Muscle layer of colon (tissue), 2 donors: ENCODE data around the gene WNT7B.

Experiments
- H3K27ac ChIP-seq: one replicate; pipeline ENCODE4 v1.7.0; 2013; ENCODE audit warnings: low read depth, mild to moderate bottlenecking, low read length, moderate library complexity
- H3K27me3 ChIP-seq, 2 donors: one replicate each; pipeline ENCODE4 v1.7.0; 2013; ENCODE audit warnings: low read length in 2 of 2, mild to moderate bottlenecking in 2 of 2; ENCODE audit not compliant: insufficient read depth in 2 of 2, control insufficient read depth in 1 of 2
- H3K36me3 ChIP-seq: one replicate; pipeline ENCODE4 v1.7.0; 2013; ENCODE audit warnings: mild to moderate bottlenecking, low read length; ENCODE audit not compliant: insufficient read depth
- H3K4me1 ChIP-seq: one replicate; pipeline ENCODE4 v1.7.0; 2013; ENCODE audit warnings: mild to moderate bottlenecking, low read length; ENCODE audit not compliant: insufficient read depth
- H3K4me3 ChIP-seq, 2 donors: one replicate each; pipeline ENCODE4 v1.7.0; 2013; ENCODE audit warnings: low read length in 2 of 2, low read depth in 1 of 2, mild to moderate bottlenecking in 1 of 2, moderate library complexity in 1 of 2
- H3K9ac ChIP-seq: one replicate; pipeline ENCODE4 v1.7.0; 2013; ENCODE audit warnings: low read length
- H3K9me3 ChIP-seq: one replicate; pipeline ENCODE4 v1.7.0; 2013; ENCODE audit warnings: mild to moderate bottlenecking, low read length
- donor health status: abdominal sarcoma.
- donor health status: Adenocarcinoma of cecum.

WNT7B gene

GRCh38 chr22:45907378-45907777 lies 69.6 kb downstream of the WNT7B start:
- Histone ChIP-seq H3K4me1 (no peaks in the 10 kb centered on the region), H3K27me3 (peaks cover 0 to 18% of the 10 kb centered on the region in 2 donors)

GRCh38 chr22:45906946-45907345 lies 70.0 kb downstream of the WNT7B start:
- Histone ChIP-seq H3K36me3 (no peaks in the 10 kb centered on the region), H3K9ac (no peak overlapping the region), H3K27ac (no peak overlapping the region), H3K27me3 (peaks cover 0 to 18% of the 10 kb centered on the region in 2 donors), H3K9me3 (no peaks in the 10 kb centered on the region), H3K4me1 (no peaks in the 10 kb centered on the region), H3K4me3 (no peak overlapping the region)

More at GRCh38 chr22:45907378-45907777, 69.6 kb downstream of the WNT7B start:
- H3K36me3 ChIP-seq = no peaks in the 10 kb centered on the region
- no peak overlapping the region for H3K4me3 ChIP-seq
- no peak overlapping the region for H3K9ac ChIP-seq
- no peaks in the 10 kb centered on the region for H3K9me3 ChIP-seq
- H3K27ac ChIP-seq = no peak overlapping the region

GRCh38 chr22:45905924-45906865 lies 70.8 kb downstream of the WNT7B start:
- no peak overlapping the region for H3K4me3 ChIP-seq
- H3K4me1 ChIP-seq = no peaks in the 10 kb centered on the region
- H3K9me3 ChIP-seq = no peaks in the 10 kb centered on the region
- no peak overlapping the region for H3K27ac ChIP-seq
- H3K27me3 ChIP-seq = peaks cover 0 to 18% of the 10 kb centered on the region in 2 donors
- no peak overlapping the region for H3K9ac ChIP-seq
- H3K36me3 ChIP-seq = no peaks in the 10 kb centered on the region

DNA sequence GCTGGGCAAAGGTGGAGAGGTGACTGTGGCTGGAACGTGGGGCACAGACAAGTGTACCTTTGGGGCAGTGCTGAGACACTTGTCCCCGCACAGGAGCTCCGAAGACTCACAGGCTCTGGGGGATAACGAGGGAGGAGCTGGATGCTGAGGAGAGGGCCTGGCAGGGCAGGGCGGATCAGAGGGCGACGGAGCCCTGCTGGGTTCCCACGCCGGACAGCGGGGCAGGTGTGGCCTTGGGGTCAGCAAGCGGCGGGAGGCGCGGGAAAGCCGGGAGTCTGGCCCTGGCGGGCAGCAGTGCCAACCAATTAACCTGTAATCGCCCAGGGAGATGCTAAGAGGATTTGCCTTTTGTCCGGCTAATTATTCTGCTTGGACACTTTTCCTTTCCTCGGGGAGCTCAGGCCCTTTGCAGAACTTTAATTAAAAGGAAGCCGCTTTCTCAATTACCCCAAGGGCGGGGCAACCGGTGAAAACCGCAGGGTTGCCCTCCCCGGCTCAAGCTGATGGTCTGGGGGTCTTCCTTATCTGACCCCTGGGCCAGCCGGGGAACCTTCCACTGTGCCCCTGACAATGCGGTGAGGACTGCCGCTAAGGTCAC lies 71.5 kb downstream of the WNT7B start:
- Histone ChIP-seq H3K9ac (no peak overlapping the region), H3K36me3 (no peaks in the 10 kb centered on the region), H3K27me3 (peaks cover 0 to 18% of the 10 kb centered on the region in 2 donors), H3K4me3 (no peak overlapping the region), H3K27ac (no peak overlapping the region), H3K9me3 (no peaks in the 10 kb centered on the region), H3K4me1 (no peaks in the 10 kb centered on the region)

- Histone ChIP-seq H3K27me3 (peaks cover 0 to 18% of the 10 kb centered on the region in 2 donors), H3K27ac (no peak overlapping the region)
Measured at GRCh38 chr22:45904236-45904635, 72.7 kb downstream of the WNT7B start.

GRCh38 chr22:45903355-45904135 lies 73.4 kb downstream of the WNT7B start:
- Histone ChIP-seq H3K27me3 (peaks cover 0 to 23% of the 10 kb centered on the region in 2 donors), H3K9ac (no peak overlapping the region), H3K36me3 (no peaks in the 10 kb centered on the region), H3K4me1 (no peaks in the 10 kb centered on the region), H3K9me3 (no peaks in the 10 kb centered on the region), H3K27ac (no peak overlapping the region), H3K4me3 (no peak overlapping the region)

More at GRCh38 chr22:45904236-45904635, 72.7 kb downstream of the WNT7B start:
- Histone ChIP-seq H3K36me3 (no peaks in the 10 kb centered on the region), H3K4me3 (no peak overlapping the region), H3K4me1 (no peaks in the 10 kb centered on the region), H3K9me3 (no peaks in the 10 kb centered on the region), H3K9ac (no peak overlapping the region)

DNA sequence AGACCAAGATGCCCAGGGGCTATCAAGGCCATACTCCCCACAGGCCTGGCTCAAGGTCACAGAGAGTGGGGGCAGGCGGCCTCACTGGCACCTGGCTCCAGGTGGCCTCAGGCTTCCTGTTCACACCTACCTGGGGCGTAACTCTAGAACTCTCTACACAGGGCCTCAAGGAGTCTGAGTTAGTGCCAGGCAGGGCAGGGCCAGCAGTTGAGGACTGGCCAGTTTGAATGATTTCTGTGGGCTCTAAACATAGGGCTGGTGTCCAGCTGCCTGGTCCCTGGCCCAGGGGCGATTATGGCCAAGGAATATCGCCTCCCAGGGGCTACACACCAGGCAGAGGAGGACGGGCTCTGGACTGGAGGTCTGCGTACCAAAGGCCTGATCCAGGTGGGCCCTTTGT lies 79.2 kb downstream of the WNT7B start:
- peaks cover 5 to 22% of the 10 kb centered on the region in 2 donors for H3K27me3 ChIP-seq
- H3K4me1 ChIP-seq = no peaks in the 10 kb centered on the region
- H3K36me3 ChIP-seq = no peaks in the 10 kb centered on the region
- no peak overlapping the region for H3K9ac ChIP-seq
- H3K4me3 ChIP-seq = no peak overlapping the region
- no peak overlapping the region for H3K27ac ChIP-seq
- H3K9me3 ChIP-seq = no peaks in the 10 kb centered on the region

GRCh38 chr22:45896964-45897538 lies 79.9 kb downstream of the WNT7B start:
- peaks cover 7 to 29% of the 10 kb centered on the region in 2 donors for H3K27me3 ChIP-seq
- H3K4me1 ChIP-seq = no peaks in the 10 kb centered on the region
- no peak overlapping the region for H3K27ac ChIP-seq

GRCh38 chr22:45896153-45896951 lies 80.6 kb downstream of the WNT7B start:
- Histone ChIP-seq H3K27me3 (peaks cover 7 to 35% of the 10 kb centered on the region in 2 donors), H3K4me3 (no peak overlapping the region), H3K27ac (no peak overlapping the region), H3K4me1 (no peaks in the 10 kb centered on the region), H3K9ac (no peak overlapping the region), H3K36me3 (no peaks in the 10 kb centered on the region), H3K9me3 (no peaks in the 10 kb centered on the region)

More at GRCh38 chr22:45896964-45897538, 79.9 kb downstream of the WNT7B start:
- no peak overlapping the region for H3K4me3 ChIP-seq
- H3K9ac ChIP-seq = no peak overlapping the region
- H3K36me3 ChIP-seq = no peaks in the 10 kb centered on the region
- no peaks in the 10 kb centered on the region for H3K9me3 ChIP-seq

DNA sequence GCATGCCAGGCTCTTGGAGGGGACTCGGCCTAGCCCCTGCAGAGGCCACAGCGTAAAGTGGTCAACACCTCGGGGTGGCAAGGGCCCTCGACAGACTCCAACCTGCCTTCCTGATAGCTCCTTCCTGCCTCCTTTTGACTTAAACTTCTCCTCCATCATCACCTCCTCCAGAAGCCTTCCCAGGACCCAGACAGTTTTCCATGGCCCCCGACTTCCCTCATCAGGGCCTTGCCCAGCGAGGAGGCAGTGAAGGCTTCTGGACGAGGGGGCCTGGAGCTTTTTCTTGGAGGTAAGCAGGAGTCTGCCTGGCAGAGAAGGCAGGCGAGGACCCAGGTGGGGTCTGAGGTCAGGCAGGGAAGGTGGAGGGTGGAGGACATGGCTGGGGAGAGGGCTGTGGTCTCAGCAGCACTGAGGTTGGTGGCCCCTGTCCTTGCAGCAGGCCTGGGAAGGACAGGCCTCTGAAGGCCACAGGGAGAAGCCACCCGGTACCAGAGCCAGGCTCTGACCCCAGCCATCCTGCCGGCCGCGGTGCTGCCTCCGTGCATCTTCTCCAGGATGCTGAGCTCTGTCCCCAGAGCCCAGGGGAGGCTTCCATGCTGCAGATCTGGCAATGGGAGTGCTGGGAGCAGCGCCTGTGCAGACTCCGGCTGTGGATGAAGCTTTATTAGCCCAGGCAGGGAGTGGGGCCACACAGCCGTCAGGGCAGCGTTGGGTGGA lies 81.4 kb downstream of the WNT7B start:
- Histone ChIP-seq H3K4me1 (no peaks in the 10 kb centered on the region), H3K36me3 (no peaks in the 10 kb centered on the region), H3K9me3 (no peaks in the 10 kb centered on the region), H3K4me3 (no peak overlapping the region), H3K27me3 (peaks cover 7 to 39% of the 10 kb centered on the region in 2 donors), H3K27ac (no peak overlapping the region), H3K9ac (no peak overlapping the region)
